ENCODE results near the gene TGFA. TPM values are rescaled to one million over a fixed set of nuclear protein-coding genes. Genes with fewer than 3 reads are reported as not detected.
"Not testable (repeated sequence)": the region's sequence is repeated elsewhere in the genome, so short reads cannot be mapped to it uniquely, and the experiment has no call there.

TGFA gene
- total and polyA plus RNA-seq, 2 experiments from 2014 or later = 9.2 to 17.3 TPM

DNA sequence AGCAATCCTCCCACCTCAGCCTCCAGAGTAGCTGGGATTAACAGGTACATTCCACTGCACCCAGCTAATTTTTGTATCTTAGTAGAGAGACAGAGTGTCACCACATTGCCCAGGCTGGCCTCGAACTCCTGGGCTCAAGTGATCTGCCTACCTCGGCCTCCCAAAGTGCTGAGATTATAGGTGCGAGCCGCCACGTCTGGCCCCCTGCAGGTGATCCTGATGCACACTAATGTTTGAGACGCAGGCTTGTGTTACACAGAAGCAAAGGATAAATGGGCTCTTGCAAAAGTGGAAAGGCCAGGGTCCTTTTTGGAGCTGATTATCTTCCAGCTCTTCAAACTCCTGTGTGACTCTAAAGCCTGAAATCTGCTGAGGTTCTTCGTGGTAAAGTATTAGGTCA is 84.2 kb downstream of the TGFA start:
- no peak overlapping the region for H3K4me2 ChIP-seq (ENCODE audit: unreplicated experiment)
- 85 to 89% methylated on average over 7 of the region's 7 CpGs for WGBS, 2 experiments (ENCODE audit: low coverage in 1 of 2, low lambda C conversion rate in 2 of 2, missing lambda C conversion rate in 2 of 2)
- no peak overlapping the region for H2AFZ ChIP-seq
- no peaks in the 10 kb centered on the region for H3K79me2 ChIP-seq (ENCODE audit: insufficient read depth)
- TF ChIP-seq EZH2phosphoT487 (IDR thresholded peaks at IDR 0.05; ENCODE audit: insufficient read depth, low read depth) (no peak), EZH2 (IDR thresholded peaks at IDR 0.05; ENCODE audit: insufficient read depth, poor library complexity, severe bottlenecking) (no peak)
- H3F3A ChIP-seq (ENCODE audit: insufficient read depth) = no peaks in the 10 kb centered on the region
- no peak overlapping the region for H3K27ac ChIP-seq
- no peaks in the 10 kb centered on the region for H3K27me3 ChIP-seq (replicated peaks; ENCODE audit: insufficient read depth)
- no peaks in the 10 kb centered on the region for H3K4me1 ChIP-seq (ENCODE audit: insufficient read depth)
- no peaks in the 10 kb centered on the region for H3K9me3 ChIP-seq (ENCODE audit: low read depth)
- no peak for DNase-seq
- in situ Hi-C loops (cut with MboI) = no loop called here
- H3K4me3 ChIP-seq = no peak overlapping the region
- no peaks in the 10 kb centered on the region for H3K9me2 ChIP-seq (ENCODE audit: insufficient read depth)
- H3K36me3 ChIP-seq (ENCODE audit: low read depth) = no peaks in the 10 kb centered on the region
- H3K9ac ChIP-seq = no peak overlapping the region
- no peaks in the 10 kb centered on the region for H4K20me1 ChIP-seq (ENCODE audit: insufficient read depth)

DNA sequence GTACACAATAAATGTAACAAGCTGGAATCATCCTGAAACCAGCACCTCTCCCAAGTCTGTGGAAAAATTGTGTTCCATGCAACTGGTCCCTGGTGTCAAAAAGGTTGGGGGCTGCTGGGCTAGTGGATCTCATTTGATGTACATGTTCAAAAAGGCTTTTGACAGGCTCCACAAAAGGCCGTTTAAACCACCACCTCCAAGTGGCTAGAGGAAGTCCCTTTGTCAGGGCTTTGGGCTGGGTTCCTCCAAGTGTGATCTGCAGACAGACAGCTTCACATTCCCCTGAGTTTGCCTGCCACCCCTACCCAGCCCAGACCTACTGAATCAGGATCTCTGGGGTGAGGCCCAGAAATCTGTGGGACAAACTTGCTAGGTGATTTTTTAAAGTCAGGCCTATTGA is 84.7 kb downstream of the TGFA start:
- no peaks in the 10 kb centered on the region for H3K79me2 ChIP-seq (ENCODE audit: insufficient read depth)
- no peaks in the 10 kb centered on the region for H3K4me1 ChIP-seq (ENCODE audit: insufficient read depth)
- no peaks in the 10 kb centered on the region for H4K20me1 ChIP-seq (ENCODE audit: insufficient read depth)
- H3K27ac ChIP-seq = no peak overlapping the region
- H2AFZ ChIP-seq = no peak overlapping the region
- no peaks in the 10 kb centered on the region for H3K9me2 ChIP-seq (ENCODE audit: insufficient read depth)
- no peaks in the 10 kb centered on the region for H3K27me3 ChIP-seq (replicated peaks; ENCODE audit: insufficient read depth)
- H3K36me3 ChIP-seq (ENCODE audit: low read depth) = no peaks in the 10 kb centered on the region
- in situ Hi-C loops (cut with MboI) = no loop called here
- no peaks in the 10 kb centered on the region for H3F3A ChIP-seq (ENCODE audit: insufficient read depth)
- H3K9ac ChIP-seq = no peak overlapping the region
- H3K4me3 ChIP-seq = no peak overlapping the region
- no peak overlapping the region for H3K4me2 ChIP-seq (ENCODE audit: unreplicated experiment)
- 29 to 41% methylated on average over 1 of the region's 1 CpG for WGBS, 2 experiments (ENCODE audit: low coverage in 1 of 2, low lambda C conversion rate in 2 of 2, missing lambda C conversion rate in 2 of 2)
- no peak for TF ChIP-seq EZH2phosphoT487 (IDR thresholded peaks at IDR 0.05; ENCODE audit: insufficient read depth, low read depth)
- TF ChIP-seq EZH2 (IDR thresholded peaks at IDR 0.05; ENCODE audit: insufficient read depth, poor library complexity, severe bottlenecking) = no peak
- H3K9me3 ChIP-seq (ENCODE audit: low read depth) = no peaks in the 10 kb centered on the region
- DNase-seq = no peak

GRCh38 chr2:70467831-70468779 is 85.5 kb downstream of the TGFA start:
- Histone ChIP-seq H3K4me2 (ENCODE audit: unreplicated experiment) (no peak overlapping the region), H3K27ac (no peak overlapping the region), H3K79me2 (ENCODE audit: insufficient read depth) (no peaks in the 10 kb centered on the region), H3K9me3 (ENCODE audit: low read depth) (no peaks in the 10 kb centered on the region), H3K9ac (no peak overlapping the region), H3K27me3 (replicated peaks; ENCODE audit: insufficient read depth) (no peaks in the 10 kb centered on the region), H3K36me3 (ENCODE audit: low read depth) (no peaks in the 10 kb centered on the region), H4K20me1 (ENCODE audit: insufficient read depth) (no peaks in the 10 kb centered on the region), H3K4me3 (no peak overlapping the region), H3F3A (ENCODE audit: insufficient read depth) (no peaks in the 10 kb centered on the region), H2AFZ (no peak overlapping the region), H3K4me1 (ENCODE audit: insufficient read depth) (no peaks in the 10 kb centered on the region), H3K9me2 (ENCODE audit: insufficient read depth) (no peaks in the 10 kb centered on the region)
- TF ChIP-seq EZH2phosphoT487 (IDR thresholded peaks at IDR 0.05; ENCODE audit: insufficient read depth, low read depth) = no peak
- no peak for TF ChIP-seq EZH2 (IDR thresholded peaks at IDR 0.05; ENCODE audit: insufficient read depth, poor library complexity, severe bottlenecking)
- DNase-seq = no peak
- WGBS, 2 experiments (ENCODE audit: low coverage in 1 of 2, low lambda C conversion rate in 2 of 2, missing lambda C conversion rate in 2 of 2) = 78 to 85% methylated on average over 10 of the region's 10 CpGs
- in situ Hi-C loops (cut with MboI) = no loop called here

DNA sequence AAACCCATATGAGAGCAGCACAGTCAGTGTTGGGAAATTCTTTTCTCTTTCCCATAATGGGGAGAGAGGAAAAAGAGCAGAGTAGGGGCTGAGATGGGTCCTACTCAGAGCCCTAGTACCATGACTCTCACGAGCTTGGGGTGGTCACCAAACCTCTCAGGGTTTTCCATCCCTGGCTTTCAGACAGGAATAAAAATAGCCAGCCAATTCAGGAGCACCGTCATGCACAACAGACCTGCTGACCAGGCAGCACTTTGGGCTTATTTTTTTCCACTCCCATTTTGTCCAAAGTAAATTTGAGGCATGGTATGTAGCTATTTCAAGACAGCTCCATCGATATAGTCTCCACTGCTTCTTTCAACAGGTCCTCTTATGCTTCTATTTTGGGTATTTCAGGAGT is 86.4 kb downstream of the TGFA start:
- H3F3A ChIP-seq (ENCODE audit: insufficient read depth) = no peaks in the 10 kb centered on the region
- no peak overlapping the region for H2AFZ ChIP-seq
- WGBS, 2 experiments (ENCODE audit: low coverage in 1 of 2, low lambda C conversion rate in 2 of 2, missing lambda C conversion rate in 2 of 2) = 57 to 58% methylated on average over 3 of the region's 3 CpGs
- no peak for DNase-seq
- no peak overlapping the region for H3K4me3 ChIP-seq
- TF ChIP-seq EZH2phosphoT487 (IDR thresholded peaks at IDR 0.05; ENCODE audit: insufficient read depth, low read depth) (no peak), EZH2 (IDR thresholded peaks at IDR 0.05; ENCODE audit: insufficient read depth, poor library complexity, severe bottlenecking) (no peak)
- H3K27me3 ChIP-seq (replicated peaks; ENCODE audit: insufficient read depth) = no peaks in the 10 kb centered on the region
- no peaks in the 10 kb centered on the region for H3K9me2 ChIP-seq (ENCODE audit: insufficient read depth)
- H3K4me2 ChIP-seq (ENCODE audit: unreplicated experiment) = no peak overlapping the region
- in situ Hi-C loops (cut with MboI) = no loop called here
- H3K27ac ChIP-seq = no peak overlapping the region
- H3K9ac ChIP-seq = no peak overlapping the region
- H4K20me1 ChIP-seq (ENCODE audit: insufficient read depth) = no peaks in the 10 kb centered on the region
- no peaks in the 10 kb centered on the region for H3K4me1 ChIP-seq (ENCODE audit: insufficient read depth)
- H3K36me3 ChIP-seq (ENCODE audit: low read depth) = no peaks in the 10 kb centered on the region
- H3K9me3 ChIP-seq (ENCODE audit: low read depth) = no peaks in the 10 kb centered on the region
- no peaks in the 10 kb centered on the region for H3K79me2 ChIP-seq (ENCODE audit: insufficient read depth)

DNA sequence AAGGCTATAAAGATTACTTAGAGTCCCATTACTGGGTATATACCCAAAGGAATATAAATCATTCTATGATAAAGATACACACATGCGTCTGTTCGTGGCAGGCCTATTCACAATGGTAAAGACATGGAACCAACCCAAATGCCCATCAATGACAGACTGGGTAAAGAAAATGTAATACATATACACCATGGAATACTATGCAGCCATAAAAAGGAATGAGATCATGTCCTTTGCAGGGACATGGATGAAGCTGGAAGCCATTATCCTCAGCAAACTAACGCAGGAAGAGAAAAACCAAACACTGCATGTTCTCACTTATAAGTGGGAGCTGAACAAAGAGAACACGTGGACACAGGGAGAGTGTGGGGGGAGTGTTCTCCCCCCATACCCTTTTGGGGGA is 87.0 kb downstream of the TGFA start:
- H3K4me2 ChIP-seq (ENCODE audit: unreplicated experiment); H3K27ac ChIP-seq; H3K36me3 ChIP-seq (ENCODE audit: low read depth); H3K4me1 ChIP-seq (ENCODE audit: insufficient read depth); H3K79me2 ChIP-seq (ENCODE audit: insufficient read depth); H3K9me3 ChIP-seq (ENCODE audit: low read depth); H3F3A ChIP-seq (ENCODE audit: insufficient read depth); H4K20me1 ChIP-seq (ENCODE audit: insufficient read depth); H3K4me3 ChIP-seq; H2AFZ ChIP-seq; H3K9me2 ChIP-seq (ENCODE audit: insufficient read depth); H3K9ac ChIP-seq; DNase-seq; H3K27me3 ChIP-seq (replicated peaks; ENCODE audit: insufficient read depth); in situ Hi-C loops (cut with MboI): not testable (repeated sequence)
- WGBS, 2 experiments (ENCODE audit: low coverage in 1 of 2, low lambda C conversion rate in 2 of 2, missing lambda C conversion rate in 2 of 2) = 66 to 71% methylated on average over 4 of the region's 4 CpGs
